AG08396 (cell line): ENCODE results near the gene NELFB.

Experiments used
- DNase-seq: peaks from one replicate; pipeline ENCODE4 v3.0.0; 2012; ENCODE audit warnings: low spot score, mixed read lengths

NELFB gene

DNA sequence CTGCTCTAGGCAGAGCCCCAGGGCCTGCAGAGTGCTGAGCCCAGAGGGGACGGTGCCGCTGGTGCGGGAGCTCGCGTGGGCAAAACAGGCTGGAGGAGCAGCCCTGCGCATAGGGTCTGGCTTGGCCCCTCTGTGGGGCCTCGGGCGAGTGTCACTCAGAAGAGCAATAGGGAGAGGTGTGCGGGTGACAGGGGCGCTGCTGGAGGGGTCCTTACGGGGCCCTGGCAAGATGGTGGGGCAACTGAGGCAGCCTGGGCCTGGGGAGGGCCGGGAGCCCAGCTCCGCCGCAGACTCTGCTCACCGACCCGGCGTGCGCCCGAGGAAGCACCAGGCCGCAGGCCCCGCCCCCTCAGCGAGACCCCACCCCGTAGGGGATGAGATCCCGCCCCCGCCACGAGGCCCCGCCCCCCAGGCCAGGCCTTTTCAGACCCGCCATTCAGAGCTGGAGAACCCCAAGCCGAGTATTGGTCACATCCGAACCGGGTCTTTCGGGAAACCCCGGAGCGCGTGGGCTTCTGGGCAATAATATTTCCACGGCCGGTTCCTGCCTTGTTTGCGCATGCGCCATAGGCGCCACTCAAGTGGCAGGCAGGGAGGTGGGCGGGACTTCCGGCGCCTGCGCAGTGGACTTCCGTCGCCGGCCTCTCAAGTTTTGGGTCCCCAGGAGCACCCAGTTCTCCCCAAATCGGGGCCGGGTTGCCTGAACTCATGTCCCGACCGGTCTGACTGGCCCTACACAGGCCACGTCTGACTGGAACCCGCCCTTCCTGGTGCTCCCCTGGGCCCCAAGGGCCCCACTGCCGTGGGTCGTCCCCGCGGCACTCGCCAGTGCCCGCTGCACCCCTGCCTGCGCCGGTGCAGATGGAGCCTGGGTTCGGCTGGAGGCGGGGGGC is 31.8 kb upstream of the NELFB start:
- DNase-seq: peak; percentile 100

DNA sequence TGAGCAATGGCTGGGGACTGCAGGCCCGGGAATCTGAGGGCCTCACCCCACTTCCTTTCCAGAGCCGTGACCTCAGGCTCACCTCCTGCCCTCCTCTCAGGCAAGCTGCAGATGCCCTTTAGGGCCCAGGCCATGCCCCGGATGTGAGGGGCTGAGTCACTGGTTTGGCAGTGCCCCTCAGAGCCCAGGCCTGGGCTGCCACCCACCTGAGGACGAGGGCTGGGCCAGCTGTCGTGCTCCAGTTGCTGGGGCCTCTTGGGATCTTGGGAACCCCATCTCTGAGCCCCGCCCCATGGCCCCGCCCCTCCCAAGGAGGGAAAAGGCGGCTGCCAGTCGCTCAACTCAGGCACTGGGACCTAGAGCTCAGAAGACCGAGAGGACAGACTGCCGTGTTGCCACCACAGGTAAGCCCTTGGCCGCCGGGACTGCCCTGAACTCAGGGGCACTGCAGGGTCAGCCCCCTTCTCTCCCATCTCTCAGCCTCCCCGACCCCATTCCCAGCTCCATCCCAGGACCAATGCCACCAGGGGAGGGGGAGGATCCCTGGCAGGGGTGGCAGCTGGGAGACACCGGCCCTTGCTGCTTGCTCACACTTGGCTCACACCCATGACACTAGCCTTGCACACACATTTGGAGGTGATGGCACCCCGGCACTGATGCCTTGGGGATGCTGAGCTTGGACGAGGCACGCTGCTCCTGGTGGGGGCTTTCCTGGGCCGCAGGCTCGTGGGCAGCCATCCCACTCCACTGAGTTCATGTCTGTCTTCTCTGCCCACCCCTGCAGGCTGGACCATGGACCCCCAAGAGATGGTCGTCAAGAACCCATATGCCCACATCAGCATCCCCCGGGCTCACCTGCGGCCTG is 30.1 kb upstream of the NELFB start, which contains the start of gene CYSRT1:
Gene CYSRT1, plus strand, starts transcription at position 345 of the 865 bp plus-strand sequence. Its CDS starts 448 bp downstream, at position 793.
- DNase-seq: no peak

DNA sequence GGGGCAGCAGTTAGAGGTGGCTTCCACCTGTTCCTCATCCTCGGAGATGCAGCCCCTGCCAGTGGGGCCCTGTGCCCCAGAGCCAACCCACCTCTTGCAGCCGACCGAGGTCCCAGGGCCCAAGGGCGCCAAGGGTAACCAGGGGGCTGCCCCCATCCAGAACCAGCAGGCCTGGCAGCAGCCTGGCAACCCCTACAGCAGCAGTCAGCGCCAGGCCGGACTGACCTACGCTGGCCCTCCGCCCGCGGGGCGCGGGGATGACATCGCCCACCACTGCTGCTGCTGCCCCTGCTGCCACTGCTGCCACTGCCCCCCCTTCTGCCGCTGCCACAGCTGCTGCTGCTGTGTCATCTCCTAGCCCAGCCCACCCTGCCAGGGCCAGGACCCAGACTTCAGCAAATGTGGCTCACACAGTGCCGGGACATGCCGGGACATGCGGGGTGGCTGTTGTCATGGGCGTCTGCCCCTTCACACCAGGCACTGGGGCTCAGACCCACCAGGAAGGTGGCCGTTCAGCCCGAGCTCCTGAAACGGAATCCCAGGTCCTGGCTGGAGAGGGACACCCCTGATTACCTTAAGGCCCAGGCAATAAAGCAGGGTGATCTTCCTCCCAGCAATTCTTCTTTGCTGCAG is 29.3 kb upstream of the NELFB start:
- DNase-seq: no peak

DNA sequence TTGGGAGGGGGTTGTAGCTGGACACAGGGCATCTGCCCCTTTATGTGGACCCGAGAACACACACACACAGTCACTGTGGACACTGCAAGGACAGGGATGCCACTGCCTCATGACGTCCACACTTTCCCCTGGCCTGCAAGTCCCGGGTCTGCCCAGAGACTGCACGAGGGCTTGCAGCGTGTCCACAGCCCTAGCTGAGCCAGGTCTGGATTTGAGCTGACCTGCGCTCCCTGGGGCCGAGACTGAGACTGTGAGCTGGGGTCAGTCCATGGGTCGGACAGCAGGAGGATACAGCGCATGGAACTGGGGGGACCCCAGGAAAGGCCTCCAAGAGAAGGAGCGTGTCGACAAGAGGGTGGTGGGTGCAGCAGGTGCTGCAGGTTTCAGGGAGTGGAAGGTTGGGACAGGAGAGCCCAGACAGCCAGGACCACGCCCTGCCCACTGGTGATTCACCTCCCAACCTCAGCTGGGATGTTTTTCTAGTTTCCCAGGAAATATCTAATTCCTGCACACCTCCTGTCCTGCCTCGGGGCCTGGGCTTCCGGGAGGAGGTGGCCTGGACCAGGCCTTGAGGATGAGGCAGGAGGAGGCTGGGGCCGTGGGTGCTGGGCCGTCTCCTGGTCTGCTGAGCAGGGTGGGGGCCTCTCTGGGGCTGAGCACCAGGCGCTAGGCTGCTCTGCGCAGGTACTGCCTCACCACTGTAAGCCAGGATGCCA is 28.6 kb upstream of the NELFB start:
- no peak for DNase-seq

DNA sequence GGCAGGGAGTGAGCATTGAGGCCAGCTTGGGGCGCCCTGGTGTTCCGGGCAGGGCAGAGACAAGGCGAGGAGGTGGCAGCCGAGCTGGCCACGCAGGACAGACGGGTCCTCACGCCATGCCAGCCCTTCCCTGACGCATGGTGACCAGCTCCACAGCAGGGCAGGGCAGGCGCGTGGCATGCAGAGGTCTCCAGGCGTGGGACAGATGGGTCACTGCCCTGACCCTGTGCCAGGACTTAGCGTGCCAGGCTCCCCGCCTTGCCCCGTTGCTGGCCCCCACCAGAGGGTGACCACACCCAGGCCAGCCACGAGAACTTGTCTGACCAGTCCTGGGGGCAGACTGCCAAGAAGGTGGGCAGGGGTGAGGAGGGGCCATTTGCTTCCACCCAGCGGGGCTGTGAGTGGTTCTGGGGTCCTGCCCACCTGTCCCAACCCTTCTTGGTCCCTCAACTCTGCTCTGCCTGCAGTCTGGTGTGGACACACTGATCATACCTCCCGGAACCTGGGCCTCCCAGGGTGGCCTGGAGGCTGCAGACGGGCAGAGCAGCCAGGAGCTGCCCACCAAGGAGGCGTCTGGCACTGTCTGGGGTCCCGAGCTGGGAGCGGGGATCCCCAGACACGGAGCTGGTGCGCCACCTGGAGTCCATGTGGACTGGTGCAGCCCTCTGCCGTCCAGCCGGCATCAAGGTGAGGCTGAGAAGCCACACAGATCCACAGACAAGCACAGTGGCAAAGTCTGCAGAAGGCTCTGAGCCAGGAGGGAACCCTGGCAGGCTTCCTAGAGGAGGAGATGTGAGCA is 27.9 kb upstream of the NELFB start, which contains the start of gene RNF224:
Gene RNF224, plus strand, starts transcription at position 449 of the 799 bp plus-strand sequence. CDS start 834 bp downstream, outside the sequence.
- DNase-seq: peak; percentile 86

DNA sequence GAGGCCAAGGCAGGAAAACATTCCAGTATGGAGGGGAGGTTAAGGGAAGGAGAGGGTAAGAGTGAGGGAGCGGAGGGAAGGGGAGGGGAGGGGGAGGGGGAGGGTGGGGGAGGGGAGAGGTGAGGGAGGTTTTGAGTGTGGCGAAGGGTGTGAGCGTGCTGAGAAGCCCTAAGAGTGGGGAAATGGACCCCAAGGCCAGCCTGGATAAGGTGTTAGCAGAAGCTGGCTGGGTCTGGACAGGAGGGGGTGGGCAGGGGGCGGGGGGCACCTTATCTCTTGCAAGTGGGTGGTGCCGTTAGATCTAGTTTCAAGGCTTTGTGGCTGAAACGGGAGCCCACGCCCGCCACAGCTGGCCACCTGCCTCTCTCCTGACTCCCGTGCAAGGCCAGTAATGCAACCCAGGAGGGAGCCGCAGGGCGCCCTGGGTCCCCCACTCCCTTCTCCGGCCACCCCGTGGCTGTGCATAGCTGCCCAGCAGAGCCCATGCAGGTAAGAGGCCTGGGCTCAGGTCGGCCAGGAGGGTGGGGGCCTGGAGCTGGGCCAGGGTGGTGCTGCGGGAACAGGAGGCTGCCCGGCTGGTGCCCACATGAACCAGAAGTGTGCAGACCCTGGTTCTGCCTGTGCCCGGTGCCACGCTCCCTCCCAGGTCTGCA is 27.1 kb upstream of the NELFB start:
- DNase-seq: no peak

DNA sequence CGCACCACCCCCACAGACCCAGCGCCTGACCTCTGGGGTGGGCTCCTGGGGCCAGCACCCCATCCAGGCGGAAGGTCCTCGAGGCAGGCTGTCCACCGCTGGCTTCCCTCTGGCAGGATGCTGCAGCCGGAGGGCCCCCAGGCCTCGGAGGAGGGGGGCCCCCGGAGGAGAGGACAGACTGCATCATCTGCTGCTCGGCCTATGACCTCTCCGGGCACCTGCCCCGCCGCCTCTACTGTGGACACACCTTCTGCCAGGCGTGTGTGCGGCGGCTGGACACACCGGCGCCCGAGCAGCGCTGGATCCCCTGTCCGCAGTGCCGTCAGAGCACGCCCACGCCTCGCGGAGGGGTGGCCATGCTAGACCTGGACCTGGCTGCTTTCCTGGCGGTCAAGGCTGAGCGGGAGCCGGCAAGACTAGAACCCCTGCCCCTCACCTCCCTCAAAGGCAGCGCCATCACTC is 26.6 kb upstream of the NELFB start:
- DNase-seq: no peak

DNA sequence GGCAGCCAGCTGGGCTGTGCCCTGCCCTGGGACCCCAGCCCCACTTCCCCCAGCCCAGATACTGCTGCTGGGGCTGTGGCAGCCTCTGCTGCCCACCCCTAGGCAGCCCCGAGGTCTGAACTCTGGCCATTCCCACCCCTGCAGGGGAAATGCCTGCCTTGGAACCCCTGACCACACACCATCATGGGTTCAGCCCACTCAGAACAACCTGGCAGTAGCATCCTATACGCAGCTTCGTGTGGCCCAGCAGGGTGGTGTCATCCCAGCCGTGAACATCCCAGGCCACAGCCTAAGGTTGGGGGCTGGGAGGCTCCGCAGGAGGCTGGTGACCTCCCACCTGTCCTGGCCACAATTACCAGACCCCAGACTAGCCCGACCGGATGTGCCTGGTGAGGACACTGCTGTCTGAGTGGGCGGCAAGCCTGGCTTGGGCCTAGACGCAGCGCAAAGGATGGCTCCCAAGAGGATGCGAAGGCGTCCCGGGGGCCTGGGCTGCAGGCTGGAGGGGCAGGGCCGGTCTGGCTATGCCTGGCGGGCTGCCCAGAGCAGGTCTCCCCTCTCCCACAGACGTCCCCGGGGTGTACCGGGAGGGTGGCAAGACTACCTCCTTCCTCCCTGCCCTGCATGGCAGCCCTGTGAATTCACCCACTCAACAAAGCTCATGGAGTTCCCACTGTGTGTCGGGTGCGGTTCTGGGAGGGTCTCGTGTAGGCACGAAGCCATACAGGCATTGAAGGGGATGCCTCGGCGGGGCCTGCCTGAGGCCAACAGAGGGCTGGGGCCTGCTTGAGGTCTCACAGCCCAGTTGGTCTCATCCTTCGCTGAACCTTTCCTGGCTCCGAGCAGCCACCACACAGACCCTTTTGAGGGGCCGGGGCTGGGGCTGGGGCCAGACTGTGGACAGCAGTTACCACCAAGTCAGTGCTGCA is 25.9 kb upstream of the NELFB start:
- no peak for DNase-seq

DNA sequence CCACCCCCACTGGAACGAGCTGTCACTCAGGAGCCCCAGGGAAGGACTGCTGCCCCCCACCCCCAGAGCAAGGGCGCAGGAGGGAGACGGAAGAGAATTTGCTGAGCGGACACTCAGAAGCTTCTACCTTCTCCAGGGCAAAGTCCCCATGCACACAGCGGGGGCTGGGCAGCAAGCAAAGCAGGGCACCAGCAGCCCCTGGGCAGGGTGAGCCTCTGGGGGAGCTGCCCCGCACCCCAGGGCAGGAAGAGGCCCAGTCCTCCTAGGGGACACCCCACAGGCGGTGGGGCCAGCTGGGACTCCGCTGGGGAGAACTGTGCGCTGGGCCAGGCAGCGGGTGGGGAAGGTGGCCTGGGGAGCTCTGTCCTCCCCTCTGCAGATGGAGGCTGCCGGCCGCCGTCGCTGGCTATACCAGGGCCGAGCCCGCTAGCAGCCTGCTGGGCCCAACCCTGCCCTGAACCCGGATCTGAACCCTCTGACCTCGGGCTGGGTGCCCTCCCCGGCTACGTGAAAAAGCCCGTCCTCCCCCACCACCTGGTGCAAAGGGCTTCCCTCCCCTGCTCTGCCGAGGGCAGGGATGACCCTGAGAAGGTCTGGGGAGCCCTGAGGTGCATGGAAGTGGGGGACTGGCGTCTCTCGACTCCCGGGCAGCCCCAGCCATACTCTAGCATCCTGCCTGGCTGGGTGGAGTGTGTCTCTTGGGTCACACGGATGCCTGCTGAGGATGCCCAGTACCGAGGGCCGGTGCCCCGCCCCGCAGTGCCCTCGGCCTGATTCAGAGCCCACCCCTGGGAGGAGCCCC is 25.0 kb upstream of the NELFB start:
- DNase-seq: no peak

DNA sequence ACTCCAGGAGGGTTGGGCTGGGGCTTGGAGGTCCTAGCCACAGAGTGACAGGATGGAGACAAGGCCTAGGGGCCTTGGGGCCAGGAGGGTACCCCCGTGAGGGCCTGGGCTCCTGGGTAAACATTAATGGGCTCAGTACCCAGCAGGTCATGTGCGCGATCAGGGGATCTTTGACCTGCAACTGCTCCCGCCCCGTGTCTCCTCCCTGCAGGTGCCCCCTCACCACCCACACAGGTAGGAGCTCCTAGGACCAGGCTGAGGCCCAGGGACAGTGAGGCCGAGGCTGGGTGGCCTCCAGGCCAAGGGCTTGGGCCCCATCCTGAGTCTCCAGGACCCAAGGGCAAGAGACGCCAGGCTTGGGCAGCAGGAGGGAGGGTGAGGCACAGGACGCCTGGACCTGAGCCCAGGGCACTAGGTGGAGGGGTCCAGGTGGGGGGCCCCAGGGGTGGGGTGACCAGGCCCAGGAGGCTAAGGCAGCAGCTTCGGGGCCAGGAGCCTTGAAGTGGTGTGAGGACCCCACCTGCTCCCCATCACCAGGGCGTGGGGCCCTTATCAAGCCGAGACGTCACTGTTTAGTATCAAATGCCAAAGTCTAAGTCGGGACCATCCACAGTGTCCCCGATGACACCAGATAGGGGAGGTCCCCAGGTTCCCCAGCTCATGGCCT is 24.3 kb upstream of the NELFB start, which contains the start of gene SLC34A3:
Gene SLC34A3, plus strand, starts transcription at position 197 of the 667 bp plus-strand sequence. CDS start 802 bp downstream, outside the sequence.
- DNase-seq: no peak

DNA sequence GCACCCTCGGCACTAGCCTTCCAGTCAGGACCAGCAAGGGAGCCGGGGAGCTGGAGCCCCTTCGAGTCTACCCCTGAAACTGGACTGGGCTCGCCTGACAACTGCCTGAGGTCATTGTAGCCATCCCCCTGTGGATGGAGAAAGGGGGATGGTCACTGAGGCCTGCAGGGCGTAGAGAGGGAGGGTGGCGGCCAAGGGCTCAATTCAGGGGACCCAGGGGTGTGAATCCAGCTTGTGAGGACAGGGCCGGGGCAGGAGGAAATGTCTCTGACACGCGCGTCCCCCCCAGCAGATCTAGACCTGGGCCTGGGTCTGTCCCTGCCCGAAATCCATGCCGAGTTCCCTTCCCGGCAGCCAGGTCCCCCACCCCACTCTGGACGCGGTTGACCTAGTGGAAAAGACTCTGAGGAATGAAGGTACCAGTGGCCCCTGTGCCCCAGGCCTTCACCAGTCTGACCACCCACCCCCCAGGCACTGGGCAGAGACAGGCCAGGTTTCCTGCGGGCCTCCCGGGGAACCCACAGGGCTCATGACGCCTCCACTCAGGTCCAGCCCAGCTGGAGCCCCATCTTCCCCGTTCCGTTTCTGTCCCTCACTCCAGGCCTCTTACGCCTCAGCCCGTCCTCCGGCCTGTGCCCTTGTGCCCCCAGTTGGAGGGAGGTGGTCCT is 23.6 kb upstream of the NELFB start:
- DNase-seq: no peak

DNA sequence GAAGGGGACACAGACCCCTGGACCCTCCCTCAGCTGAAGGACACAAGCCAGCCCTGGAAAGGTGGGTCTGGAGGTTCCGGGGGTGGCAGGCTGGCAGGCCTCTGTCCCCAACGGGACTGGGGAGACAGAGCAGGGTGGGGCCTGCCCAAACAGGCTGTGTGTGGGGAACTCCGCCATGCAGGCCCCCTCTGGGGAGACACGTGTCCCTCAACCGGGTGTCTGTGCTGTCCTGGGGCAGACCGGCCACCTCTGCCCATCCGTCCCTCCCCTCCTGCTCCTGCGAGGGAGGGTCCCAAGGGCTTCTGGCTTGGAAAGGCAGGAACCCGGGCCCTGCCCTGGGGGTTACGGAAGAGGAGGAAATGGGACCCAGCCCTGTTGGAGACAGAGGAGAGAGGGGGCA is 23.0 kb upstream of the NELFB start:
- DNase-seq: no peak

DNA sequence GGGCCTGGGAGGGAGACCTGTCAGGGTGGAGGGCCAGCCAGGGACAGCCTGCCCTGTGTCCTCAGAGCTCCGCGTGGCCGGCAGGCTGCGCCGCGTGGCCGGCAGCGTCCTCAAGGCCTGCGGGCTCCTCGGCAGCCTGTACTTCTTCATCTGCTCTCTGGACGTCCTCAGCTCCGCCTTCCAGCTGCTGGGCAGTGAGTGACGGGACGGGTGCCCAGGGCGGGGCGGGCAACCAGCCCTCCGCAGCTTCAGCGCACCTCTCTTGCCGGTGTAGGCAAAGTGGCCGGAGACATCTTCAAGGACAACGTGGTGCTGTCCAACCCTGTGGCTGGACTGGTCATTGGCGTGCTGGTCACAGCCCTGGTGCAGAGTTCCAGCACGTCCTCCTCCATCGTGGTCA is 22.6 kb upstream of the NELFB start:
- DNase-seq: no peak

DNA sequence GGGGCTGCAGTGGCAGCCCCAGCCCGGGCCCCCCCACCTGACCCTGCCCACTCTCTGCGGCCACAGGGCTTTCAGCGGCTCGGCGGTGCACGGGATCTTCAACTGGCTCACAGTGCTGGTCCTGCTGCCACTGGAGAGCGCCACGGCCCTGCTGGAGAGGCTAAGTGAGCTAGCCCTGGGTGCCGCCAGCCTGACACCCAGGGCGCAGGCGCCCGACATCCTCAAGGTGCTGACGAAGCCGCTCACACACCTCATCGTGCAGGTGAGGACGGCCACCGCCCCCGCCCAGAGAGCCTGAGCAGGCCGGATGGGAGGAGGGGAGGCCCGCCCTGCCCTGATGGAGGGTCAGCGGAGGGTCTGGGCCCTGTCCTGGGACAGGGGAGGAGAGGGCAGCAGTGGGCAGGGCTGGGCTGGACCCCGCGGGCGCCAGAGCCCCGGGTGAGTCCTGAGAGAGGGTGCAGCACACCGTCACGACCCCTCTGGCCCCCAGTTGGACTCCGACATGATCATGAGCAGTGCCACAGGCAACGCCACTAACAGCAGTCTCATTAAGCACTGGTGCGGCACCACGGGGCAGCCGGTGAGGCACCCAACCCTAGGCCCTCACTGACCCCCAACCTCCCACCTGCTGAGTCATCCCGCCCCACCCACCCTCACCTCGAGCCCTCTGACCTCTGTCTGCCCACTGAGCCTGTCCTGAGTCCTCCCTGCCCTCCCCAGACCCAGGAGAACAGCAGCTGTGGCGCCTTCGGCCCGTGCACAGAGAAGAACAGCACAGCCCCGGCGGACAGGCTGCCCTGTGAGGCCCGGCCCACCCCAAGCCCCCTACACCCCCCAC is 21.8 kb upstream of the NELFB start:
- no peak for DNase-seq

DNA sequence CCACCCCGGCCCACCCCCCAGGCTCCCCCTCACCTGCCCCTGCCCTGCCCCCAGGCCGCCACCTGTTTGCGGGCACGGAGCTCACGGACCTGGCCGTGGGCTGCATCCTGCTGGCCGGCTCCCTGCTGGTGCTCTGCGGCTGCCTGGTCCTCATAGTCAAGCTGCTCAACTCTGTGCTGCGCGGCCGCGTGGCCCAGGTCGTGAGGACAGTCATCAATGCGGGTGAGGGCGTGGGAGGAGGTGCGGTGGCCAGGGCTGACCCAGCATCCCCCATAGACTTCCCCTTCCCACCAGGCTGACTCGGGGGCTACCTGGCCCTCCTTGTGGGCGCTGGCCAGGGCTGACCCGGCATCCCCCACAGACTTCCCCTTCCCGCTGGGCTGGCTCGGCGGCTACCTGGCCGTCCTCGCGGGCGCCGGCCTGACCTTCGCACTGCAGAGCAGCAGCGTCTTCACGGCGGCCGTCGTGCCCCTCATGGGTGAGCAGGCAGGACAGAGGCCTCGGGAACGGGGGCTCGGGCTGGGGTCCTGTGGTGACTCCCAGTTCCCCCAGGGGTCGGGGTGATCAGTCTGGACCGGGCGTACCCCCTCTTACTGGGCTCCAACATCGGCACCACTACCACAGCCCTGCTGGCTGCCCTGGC is 21.0 kb upstream of the NELFB start:
- DNase-seq: no peak
